ENCODE measurements around the gene SLC7A1.

SLC7A1 gene

GRCh38 chr13:29508130-29508875 is 87.2 kb downstream of the SLC7A1 start:
- peak; percentile 87 for DNase-seq

- DNase-seq: no peak
These were observed 88.1 kb downstream of the SLC7A1 start for GRCh38 chr13:29507356-29507755.

GRCh38 chr13:29505950-29506349 is 89.5 kb downstream of the SLC7A1 start:
- no peak for DNase-seq

- no peak for DNase-seq
These were observed 90.0 kb downstream of the SLC7A1 start for GRCh38 chr13:29505511-29505910.

GRCh38 chr13:29504691-29505090 is 90.8 kb downstream of the SLC7A1 start:
- DNase-seq: no peak

- peak; percentile 19 for DNase-seq
These were observed 92.2 kb downstream of the SLC7A1 start for GRCh38 chr13:29503041-29503837.

- DNase-seq: no peak
These were observed 93.0 kb downstream of the SLC7A1 start for GRCh38 chr13:29502391-29503008.

GRCh38 chr13:29501674-29502073 is 93.8 kb downstream of the SLC7A1 start:
- peak; percentile 19 for DNase-seq

- no peak for DNase-seq
These were observed 95.1 kb downstream of the SLC7A1 start for GRCh38 chr13:29500386-29500785.

- no peak for DNase-seq
These were observed 95.9 kb downstream of the SLC7A1 start for GRCh38 chr13:29499506-29500165.

GRCh38 chr13:29498426-29499040 is 97.0 kb downstream of the SLC7A1 start:
- no peak for DNase-seq

- DNase-seq: no peak
These were observed 98.3 kb downstream of the SLC7A1 start for GRCh38 chr13:29497137-29497654.

- peak; percentile 70 for DNase-seq
These were observed 99.2 kb downstream of the SLC7A1 start for GRCh38 chr13:29496241-29496712.

GRCh38 chr13:29494520-29494919 is 101.0 kb downstream of the SLC7A1 start:
- no peak for DNase-seq

GRCh38 chr13:29493796-29494195 is 101.7 kb downstream of the SLC7A1 start:
- no peak for DNase-seq

GRCh38 chr13:29491248-29491647 is 104.2 kb downstream of the SLC7A1 start:
- no peak for DNase-seq

GRCh38 chr13:29490561-29490885 is 105.0 kb downstream of the SLC7A1 start:
- DNase-seq: no peak

GRCh38 chr13:29489650-29490560 is 105.6 kb downstream of the SLC7A1 start:
- no peak for DNase-seq

GRCh38 chr13:29487466-29488454 is 107.7 kb downstream of the SLC7A1 start:
- DNase-seq: no peak

GRCh38 chr13:29486551-29486950 is 108.9 kb downstream of the SLC7A1 start:
- DNase-seq: no peak

Data from hematopoietic multipotent progenitor cell treated with erythropoietin and hydrocortisone succinate and interleukin-3 and kit ligand, for 6 days (in vitro differentiated cells).